Effector memory CD8-positive, alpha-beta T cell (primary cell): ENCODE measurements around the gene WDR47.

Source experiments
- ATAC-seq: fragments of 150-1000 bp; cut with Tn5 transposase; replicated peaks from 2 replicates; pipeline ENCODE4 v1.10.0; 2021; ENCODE audit warnings: mild to moderate bottlenecking, moderate library complexity
- DNase-seq, 3 experiments: peaks; one replicate each; pipeline ENCODE4 v3.0.0; 2021
- H3K27ac Mint-ChIP-seq, 2 donors: one replicate each; pipeline ENCODE4 v1.8.0; 2022; ENCODE audit warnings: mild to moderate bottlenecking in 2 of 2, mixed read lengths in 2 of 2, moderate library complexity in 2 of 2
- H3K27me3 Mint-ChIP-seq, 2 donors: one replicate each; pipeline ENCODE4 v1.8.0; 2022; ENCODE audit warnings: mixed read lengths in 2 of 2
- H3K36me3 Mint-ChIP-seq: one replicate; pipeline ENCODE4 v1.8.0; 2022; ENCODE audit warnings: mild to moderate bottlenecking, moderate library complexity, mixed read lengths; ENCODE audit not compliant: insufficient read depth
- H3K4me1 Mint-ChIP-seq, 2 donors: one replicate each; pipeline ENCODE4 v1.8.0; 2022; ENCODE audit warnings: low read depth in 2 of 2, mixed read lengths in 2 of 2
- H3K4me3 Mint-ChIP-seq, 2 donors: one replicate each; pipeline ENCODE4 v1.8.0; 2022; ENCODE audit warnings: mild to moderate bottlenecking in 2 of 2, mixed read lengths in 2 of 2, moderate library complexity in 2 of 2
- H3K9me3 Mint-ChIP-seq, 2 donors: one replicate each; pipeline ENCODE4 v1.8.0; 2022; ENCODE audit warnings: mixed read lengths in 2 of 2

Gene WDR47

GRCh38 chr1:108976658-108977057, 65.2 kb downstream of the WDR47 start:
- no peaks in the 10 kb centered on the region for H3K9me3 Mint-ChIP-seq
- no peak for ATAC-seq
- H3K27ac Mint-ChIP-seq, result no peak overlapping the region
- H3K4me1 Mint-ChIP-seq, result no peaks in the 10 kb centered on the region
- DNase-seq, result no peak
- H3K27me3 Mint-ChIP-seq, result no peaks in the 10 kb centered on the region
- H3K4me3 Mint-ChIP-seq, result no peak overlapping the region
- peaks cover 15% of the 10 kb centered on the region for H3K36me3 Mint-ChIP-seq

- ATAC-seq, result no peak
- no peak overlapping the region for H3K4me3 Mint-ChIP-seq
- H3K36me3 Mint-ChIP-seq, result peaks cover 12% of the 10 kb centered on the region
- no peak for DNase-seq
- H3K27ac Mint-ChIP-seq, result no peak overlapping the region
- H3K27me3 Mint-ChIP-seq, result no peaks in the 10 kb centered on the region
- H3K4me1 Mint-ChIP-seq, result no peaks in the 10 kb centered on the region
- H3K9me3 Mint-ChIP-seq, result no peaks in the 10 kb centered on the region
Observed at GRCh38 chr1:108972951-108973350, 69.0 kb downstream of the WDR47 start.

DNA sequence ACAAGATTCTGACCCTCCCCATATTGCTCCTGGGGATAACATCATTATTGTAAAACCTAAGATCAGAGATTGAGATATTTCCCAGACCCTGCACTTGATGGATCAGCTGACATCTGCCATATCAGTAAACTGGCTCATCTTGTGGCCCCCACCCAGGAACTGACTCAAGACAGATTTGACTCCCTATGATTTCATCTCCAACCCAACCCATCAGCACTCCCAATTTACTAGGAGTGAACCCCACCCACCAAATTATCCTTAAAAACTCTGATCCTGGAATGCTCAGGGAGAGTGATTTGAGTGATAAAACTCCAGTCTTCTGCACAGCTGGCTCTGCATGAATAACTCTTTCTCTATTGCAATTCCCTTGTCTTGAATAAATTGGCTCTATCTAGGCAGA, 72.6 kb downstream of the WDR47 start:
- H3K27ac Mint-ChIP-seq, result no peak overlapping the region
- no peaks in the 10 kb centered on the region for H3K27me3 Mint-ChIP-seq
- no peaks in the 10 kb centered on the region for H3K9me3 Mint-ChIP-seq
- H3K36me3 Mint-ChIP-seq, result peaks cover 18% of the 10 kb centered on the region
- DNase-seq (no peak), ATAC-seq (no peak)
- no peaks in the 10 kb centered on the region for H3K4me1 Mint-ChIP-seq
- no peak overlapping the region for H3K4me3 Mint-ChIP-seq

DNA sequence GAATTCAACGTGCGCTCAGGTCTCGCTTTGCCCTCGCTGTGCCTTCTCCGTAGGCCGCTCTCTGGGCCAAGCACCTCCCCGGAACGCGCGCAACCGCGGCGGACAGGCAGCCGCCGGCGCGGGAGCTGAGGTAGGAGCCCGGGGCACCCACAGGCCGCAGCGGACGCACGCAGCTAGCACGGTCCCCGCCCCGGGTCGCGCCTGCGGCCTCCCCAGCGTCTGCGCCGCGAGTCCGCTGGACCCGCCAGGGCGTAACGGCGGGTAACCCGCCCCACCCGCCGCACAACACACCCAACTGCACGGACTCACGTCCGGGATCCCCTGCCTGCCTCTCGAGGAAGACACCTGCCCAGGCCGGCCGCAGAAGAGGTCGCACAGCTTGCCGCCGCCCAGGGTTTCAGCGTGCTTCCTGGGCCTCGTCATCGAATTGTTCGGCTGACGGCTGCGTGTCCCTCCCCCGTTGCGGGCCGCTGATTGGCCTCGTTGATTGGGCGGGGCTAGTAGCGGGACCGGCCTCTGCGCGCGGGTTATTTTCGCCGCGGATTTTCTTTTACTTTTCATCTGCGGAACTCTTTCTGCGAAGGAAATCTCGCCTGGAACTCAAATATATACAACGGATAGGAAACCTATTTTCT, 78.7 kb downstream of the WDR47 start, which contains the start of gene CLCC1:
TSS of gene CLCC1 (minus strand) at position 433 of the 635 bp plus-strand sequence. CDS start 13,047 bp downstream, outside the sequence.
- DNase-seq (peak; percentile 89 to 91 (median 90)), ATAC-seq (peak; percentile 84)
- peaks cover 32% of the 10 kb centered on the region for H3K36me3 Mint-ChIP-seq
- peaks cover 20 to 27% of the 10 kb centered on the region in 2 donors for H3K4me1 Mint-ChIP-seq
- peak within 1 kb of the TSS; percentile 89 to 95 for H3K27ac Mint-ChIP-seq
- peak within 1 kb of the TSS; percentile 79 to 82 for H3K4me3 Mint-ChIP-seq
- H3K27me3 Mint-ChIP-seq, result no peaks in the 10 kb centered on the region
- H3K9me3 Mint-ChIP-seq, result no peaks in the 10 kb centered on the region

DNA sequence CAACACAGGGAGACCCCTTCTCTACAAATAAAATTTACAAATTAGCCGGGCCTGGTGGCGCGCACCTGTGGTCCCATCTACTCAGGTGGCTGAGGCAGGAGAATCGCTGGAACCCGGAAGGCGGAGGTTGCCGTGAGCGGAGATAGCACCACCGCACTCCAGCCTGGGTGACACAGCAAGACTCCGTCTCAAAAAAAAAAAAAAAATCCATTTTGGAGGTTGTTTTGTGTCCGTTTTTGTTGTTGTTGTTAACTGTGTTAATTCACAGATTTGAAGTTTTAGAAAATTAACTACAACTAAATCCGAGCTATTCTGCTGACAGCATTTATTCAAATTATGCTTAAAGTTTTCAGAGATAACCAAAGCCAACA, 79.2 kb downstream of the WDR47 start:
- DNase-seq, result peak in 2 of 3 experiments; percentile 10 to 12
- no peaks in the 10 kb centered on the region for H3K9me3 Mint-ChIP-seq
- ATAC-seq, result peak; percentile 1
- H3K27me3 Mint-ChIP-seq, result no peaks in the 10 kb centered on the region
- H3K4me3 Mint-ChIP-seq, result peak overlapping the region; percentile 79 to 82
- H3K27ac Mint-ChIP-seq, result peak overlapping the region; percentile 89 to 95
- peaks cover 22 to 30% of the 10 kb centered on the region in 2 donors for H3K4me1 Mint-ChIP-seq
- H3K36me3 Mint-ChIP-seq, result peaks cover 32% of the 10 kb centered on the region

DNA sequence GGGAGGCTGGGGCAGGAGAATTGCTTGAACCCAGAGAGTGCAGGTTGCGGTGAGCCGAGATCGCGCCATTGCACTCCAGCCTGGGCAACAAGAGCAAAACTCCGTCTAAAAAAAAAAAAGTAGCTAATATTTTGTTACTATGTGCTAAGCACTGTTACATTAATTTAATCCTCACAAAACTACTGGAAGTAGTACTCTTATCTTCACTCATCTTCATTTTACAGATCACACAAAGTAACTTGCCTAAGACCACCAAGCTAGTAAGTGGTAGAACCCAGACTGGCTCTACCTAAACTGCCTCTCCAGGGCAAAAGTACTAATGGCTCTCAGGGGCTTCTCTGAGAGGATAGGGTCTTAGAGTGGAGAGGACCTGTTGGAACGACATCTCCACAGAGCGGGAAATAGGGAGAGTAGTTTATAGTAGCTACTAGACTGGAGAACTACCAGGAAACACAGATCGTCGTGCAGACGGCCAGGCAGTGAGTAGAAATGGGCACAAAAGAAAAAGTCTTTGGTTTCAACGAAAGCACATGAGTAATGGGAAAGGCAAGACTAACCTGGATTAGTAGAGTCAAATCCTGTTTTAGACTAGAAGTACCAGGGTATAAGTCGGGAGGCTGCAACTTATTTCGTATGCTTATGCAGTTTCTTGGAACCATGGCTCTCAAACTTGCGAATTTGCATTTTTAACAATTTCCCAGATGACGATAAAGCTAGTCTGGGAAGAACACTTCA, 80.0 kb downstream of the WDR47 start:
- Mint-ChIP-seq H3K4me1 (peaks cover 29 to 38% of the 10 kb centered on the region in 2 donors), H3K27me3 (no peaks in the 10 kb centered on the region), H3K9me3 (no peaks in the 10 kb centered on the region), H3K4me3 (peak overlapping the region; percentile 79 to 82), H3K27ac (peak overlapping the region; percentile 89 to 95), H3K36me3 (peaks cover 32% of the 10 kb centered on the region)
- ATAC-seq (no peak), DNase-seq (no peak)

- H3K27ac Mint-ChIP-seq, result no peak overlapping the region
- peak overlapping the region; percentile 79 to 82 for H3K4me3 Mint-ChIP-seq
- no peaks in the 10 kb centered on the region for H3K9me3 Mint-ChIP-seq
- H3K4me1 Mint-ChIP-seq, result peaks cover 34 to 44% of the 10 kb centered on the region in 2 donors
- DNase-seq (peak; percentile 32 to 50 (median 39)), ATAC-seq (peak; percentile 25)
- H3K27me3 Mint-ChIP-seq, result no peaks in the 10 kb centered on the region
- H3K36me3 Mint-ChIP-seq, result peaks cover 39% of the 10 kb centered on the region
Observed at GRCh38 chr1:108961198-108961597, 80.7 kb downstream of the WDR47 start.

DNA sequence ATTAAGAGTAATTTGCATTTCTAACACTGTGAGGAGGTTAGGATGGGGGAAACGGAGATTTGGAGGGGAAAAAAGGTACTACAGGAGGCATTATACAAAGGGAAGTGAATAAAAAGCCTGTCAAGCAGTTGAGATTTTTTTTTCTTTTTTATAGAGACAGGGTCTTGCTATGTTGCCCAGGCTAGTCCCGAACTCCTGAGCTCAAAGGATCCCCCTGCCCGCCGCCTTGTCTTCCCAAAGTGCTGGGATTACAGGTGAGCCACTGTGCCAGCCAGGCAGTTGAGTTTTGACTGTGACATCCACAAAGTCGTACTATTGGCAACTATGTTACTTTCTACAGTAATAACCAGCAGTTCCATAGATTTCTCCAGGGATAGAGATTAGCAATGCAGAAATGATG, 81.2 kb downstream of the WDR47 start:
- peaks cover 37 to 48% of the 10 kb centered on the region in 2 donors for H3K4me1 Mint-ChIP-seq

DNA sequence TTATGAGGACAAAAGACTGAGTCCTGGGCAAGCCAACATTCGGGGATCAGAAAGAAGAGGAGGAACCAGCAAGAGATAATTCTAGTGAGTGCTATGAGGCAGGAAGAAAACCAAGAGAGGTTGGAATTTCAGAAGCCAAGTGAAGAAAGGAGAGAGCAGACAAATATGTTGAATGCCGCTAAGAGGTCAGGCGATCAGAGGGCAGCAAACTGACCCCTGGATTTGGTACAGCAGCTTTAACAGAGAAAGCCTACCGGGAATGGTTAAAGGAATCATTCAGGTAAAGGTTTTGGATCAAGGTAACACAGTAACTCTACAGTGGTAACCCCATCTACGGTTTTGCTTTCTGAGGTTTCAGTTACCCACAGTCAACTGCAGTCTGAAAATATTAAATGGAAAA, 84.0 kb downstream of the WDR47 start:
- Mint-ChIP-seq H3K4me3 (no peak overlapping the region), H3K4me1 (peaks cover 32 to 52% of the 10 kb centered on the region in 2 donors), H3K36me3 (peaks cover 24% of the 10 kb centered on the region)

More for the DNA sequence above, 81.2 kb downstream of the WDR47 start:
- H3K9me3 Mint-ChIP-seq, result no peaks in the 10 kb centered on the region
- H3K4me3 Mint-ChIP-seq, result peak overlapping the region in 1 of 2 donors; percentile 79
- no peak for ATAC-seq
- no peak for DNase-seq
- no peak overlapping the region for H3K27ac Mint-ChIP-seq
- H3K27me3 Mint-ChIP-seq, result no peaks in the 10 kb centered on the region
- peaks cover 42% of the 10 kb centered on the region for H3K36me3 Mint-ChIP-seq

DNA sequence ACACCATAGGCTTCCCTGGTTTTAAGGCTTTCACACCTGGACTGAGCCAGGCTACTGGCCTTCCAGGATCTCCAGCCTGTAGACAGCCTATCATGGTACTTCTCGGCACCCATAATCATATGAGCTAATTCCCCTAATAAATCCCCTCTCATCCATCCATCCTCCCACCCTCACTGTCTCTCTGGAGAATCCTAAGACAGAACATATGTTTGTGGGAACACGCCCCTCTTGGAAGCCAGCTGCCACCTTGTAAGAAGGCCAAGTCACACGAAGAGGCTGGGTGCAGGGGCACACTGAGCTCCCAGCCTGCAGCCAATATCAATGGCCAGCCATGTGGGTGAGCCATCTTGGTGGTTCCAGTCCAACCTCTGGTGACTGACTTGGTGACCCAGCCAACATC, 86.0 kb downstream of the WDR47 start:
- peak overlapping the region; percentile 90 to 92 for H3K27ac Mint-ChIP-seq
- H3K4me3 Mint-ChIP-seq, result peak overlapping the region; percentile 52 to 62
- ATAC-seq (no peak), DNase-seq (no peak)
- H3K9me3 Mint-ChIP-seq, result no peaks in the 10 kb centered on the region
- peaks cover 14% of the 10 kb centered on the region for H3K36me3 Mint-ChIP-seq
- H3K27me3 Mint-ChIP-seq, result no peaks in the 10 kb centered on the region
- peaks cover 22 to 43% of the 10 kb centered on the region in 2 donors for H3K4me1 Mint-ChIP-seq

More for the DNA sequence above, 84.0 kb downstream of the WDR47 start:
- no peaks in the 10 kb centered on the region for H3K9me3 Mint-ChIP-seq
- no peak for DNase-seq
- ATAC-seq, result no peak
- no peak overlapping the region for H3K27ac Mint-ChIP-seq
- no peaks in the 10 kb centered on the region for H3K27me3 Mint-ChIP-seq

DNA sequence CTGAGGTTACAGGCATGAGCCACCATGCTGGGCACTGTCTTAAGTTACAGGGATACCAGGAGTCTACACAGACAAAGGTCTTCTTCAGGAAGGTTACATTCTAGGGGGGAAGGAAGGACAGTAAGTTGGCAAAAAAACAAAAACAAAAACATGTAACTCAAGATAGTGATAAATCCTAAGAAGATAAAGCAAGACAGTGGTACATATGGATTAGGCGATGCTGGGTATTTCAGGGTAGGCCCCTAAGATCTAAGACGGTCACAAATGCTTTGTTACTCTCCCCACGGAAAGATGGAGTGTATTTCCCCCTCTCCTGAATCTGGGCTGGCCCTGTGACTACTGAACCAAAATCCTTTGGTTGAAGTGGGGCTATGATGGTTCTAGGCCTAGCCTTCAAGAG, 86.8 kb downstream of the WDR47 start:
- Mint-ChIP-seq H3K36me3 (peaks cover 14% of the 10 kb centered on the region), H3K9me3 (no peaks in the 10 kb centered on the region), H3K4me3 (no peak overlapping the region), H3K27ac (no peak overlapping the region), H3K4me1 (peaks cover 21 to 36% of the 10 kb centered on the region in 2 donors), H3K27me3 (no peaks in the 10 kb centered on the region)
- ATAC-seq, result no peak
- no peak for DNase-seq

DNA sequence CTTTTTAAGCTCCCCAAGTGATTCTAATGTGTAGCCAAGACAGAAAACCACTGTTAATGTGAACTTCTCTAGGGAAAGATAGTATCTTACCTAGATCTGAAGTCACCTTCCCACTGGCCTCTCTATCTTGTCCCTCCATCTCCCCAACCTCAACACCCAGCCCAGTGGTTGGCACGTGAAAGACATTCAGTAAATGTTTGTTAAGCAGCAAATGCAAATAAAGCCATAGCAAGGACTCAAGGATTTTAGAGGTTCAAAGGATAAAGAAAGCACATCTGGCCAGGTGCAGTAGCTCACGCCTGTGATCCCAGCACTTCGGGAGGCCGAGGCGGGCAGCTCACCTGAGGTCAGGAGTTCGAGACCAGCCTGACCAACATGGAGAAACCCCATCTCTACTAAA, 88.5 kb downstream of the WDR47 start:
- no peaks in the 10 kb centered on the region for H3K9me3 Mint-ChIP-seq
- peaks cover 24 to 40% of the 10 kb centered on the region in 2 donors for H3K4me1 Mint-ChIP-seq
- H3K36me3 Mint-ChIP-seq, result peaks cover 11% of the 10 kb centered on the region
- H3K27me3 Mint-ChIP-seq, result no peaks in the 10 kb centered on the region
- DNase-seq (no peak), ATAC-seq (no peak)
- H3K27ac Mint-ChIP-seq, result no peak overlapping the region
- H3K4me3 Mint-ChIP-seq, result no peak overlapping the region

DNA sequence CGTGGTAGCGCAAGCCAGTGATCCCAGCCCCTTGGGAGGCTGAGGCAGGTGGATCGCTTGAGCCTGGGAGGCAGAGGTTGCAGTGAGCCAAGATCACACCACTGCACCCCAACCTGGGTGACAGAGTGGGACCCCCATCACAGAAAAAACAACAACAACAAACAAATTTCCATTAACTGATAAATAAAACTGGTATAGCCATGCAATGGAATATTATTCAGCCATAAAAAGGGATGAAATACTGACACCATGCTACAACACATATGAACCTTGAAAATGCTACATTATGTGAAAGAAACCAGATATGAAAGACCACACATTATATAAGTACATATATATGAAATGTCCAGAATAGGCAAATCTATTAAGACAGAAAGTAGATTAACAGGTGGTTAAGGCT, 90.7 kb downstream of the WDR47 start:
- no peak overlapping the region for H3K4me3 Mint-ChIP-seq
- no peak overlapping the region for H3K27ac Mint-ChIP-seq
- H3K9me3 Mint-ChIP-seq, result no peaks in the 10 kb centered on the region
- H3K36me3 Mint-ChIP-seq, result peaks cover 12% of the 10 kb centered on the region
- DNase-seq, result no peak
- no peak for ATAC-seq
- H3K4me1 Mint-ChIP-seq, result peaks cover 17 to 28% of the 10 kb centered on the region in 2 donors
- no peaks in the 10 kb centered on the region for H3K27me3 Mint-ChIP-seq

DNA sequence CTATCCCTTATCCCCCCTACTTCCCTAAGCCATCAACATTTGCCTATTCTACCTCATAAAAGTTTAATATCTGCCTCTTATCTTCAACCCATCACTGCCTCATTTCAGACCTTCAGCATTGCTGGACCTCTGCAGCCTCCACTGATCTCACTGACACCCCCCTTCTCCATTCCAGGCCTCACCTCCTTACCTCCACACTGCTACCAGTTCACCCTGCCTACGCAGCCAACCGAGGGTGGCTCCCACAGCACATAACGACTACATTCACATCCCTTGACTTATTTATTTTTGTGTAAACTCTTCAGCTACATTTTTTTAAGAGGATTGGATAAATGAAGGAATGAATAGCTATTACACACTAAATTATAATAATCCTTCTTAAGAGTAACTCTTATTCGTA, 92.9 kb downstream of the WDR47 start:
- H3K9me3 Mint-ChIP-seq, result no peaks in the 10 kb centered on the region
- no peak overlapping the region for H3K4me3 Mint-ChIP-seq
- DNase-seq, result no peak
- ATAC-seq, result no peak
- H3K27ac Mint-ChIP-seq, result no peak overlapping the region
- H3K4me1 Mint-ChIP-seq, result peaks cover 13 to 22% of the 10 kb centered on the region in 2 donors
- peaks cover 20% of the 10 kb centered on the region for H3K36me3 Mint-ChIP-seq
- H3K27me3 Mint-ChIP-seq, result no peaks in the 10 kb centered on the region
